Measurements from ENCODE around the gene DUSP3. TPM values are rescaled to one million over a fixed set of nuclear protein-coding genes. Genes with fewer than 3 reads are reported as not detected.

Gene DUSP3
- total RNA-seq, 1 experiment from 2014 or later, result 50.7 TPM

GRCh38 chr17:43814026-43814425 is 35.2 kb upstream of the DUSP3 start:
- Histone ChIP-seq H3K9me2 (replicated peaks; ENCODE audit: low read length) (no peaks in the 10 kb centered on the region), H3K27me3 (ENCODE audit: low read length) (no peaks in the 10 kb centered on the region), H3K79me2 (ENCODE audit: low read length) (no peaks in the 10 kb centered on the region), H3K4me3 (ENCODE audit: low read length) (no peak overlapping the region), H3K4me1 (ENCODE audit: insufficient read depth, low read length) (peaks cover 16% of the 10 kb centered on the region), H3K9me3 (ENCODE audit: low read length) (no peaks in the 10 kb centered on the region), H4K20me1 (ENCODE audit: low read length) (no peaks in the 10 kb centered on the region), H3K27ac (ENCODE audit: low read length) (no peak overlapping the region), H3K9ac (ENCODE audit: low read length) (no peak overlapping the region), H3F3A (ENCODE audit: low read length, unreplicated experiment) (no peaks in the 10 kb centered on the region), H2AFZ (ENCODE audit: low read length) (no peak overlapping the region), H3K4me2 (ENCODE audit: low read length) (no peak overlapping the region), H3K36me3 (ENCODE audit: low read depth, low read length) (peaks cover 21% of the 10 kb centered on the region; the same call in 1 of the 2 replicates)
- no TSS peak for BruUV-seq (replicated peaks)
- DNase-seq (no peak), ATAC-seq (no peak)
- TF ChIP-seq EZH2 (IDR thresholded peaks at IDR 0.05; ENCODE audit: low read length, unreplicated experiment) (no peak), CTCF (conservative IDR thresholded peaks at IDR 0.05; ENCODE audit: low read depth, low read length) (peak; percentile 31; the same call in 1 of the 2 replicates)
- intact Hi-C loops (cut with micrococcal nuclease), result no loop called here
- POLR2A ChIA-PET (ENCODE audit: unreplicated experiment), result no interaction called here
- CTCF ChIA-PET, result no interaction called here

- H3K27me3 ChIP-seq (ENCODE audit: low read length), result no peaks in the 10 kb centered on the region
- H3K36me3 ChIP-seq (ENCODE audit: low read depth, low read length), result peaks cover 27% of the 10 kb centered on the region
- H2AFZ ChIP-seq (ENCODE audit: low read length), result no peak overlapping the region
- intact Hi-C loops (cut with micrococcal nuclease), result no loop called here
- TF ChIP-seq EZH2 (IDR thresholded peaks at IDR 0.05; ENCODE audit: low read length, unreplicated experiment), result no peak
- no peak for TF ChIP-seq CTCF (conservative IDR thresholded peaks at IDR 0.05; ENCODE audit: low read depth, low read length)
- no peak for TF ChIP-seq EZH2phosphoT487 (IDR thresholded peaks at IDR 0.05; ENCODE audit: borderline replicate concordance, low read length)
- no peaks in the 10 kb centered on the region for H3F3A ChIP-seq (ENCODE audit: low read length, unreplicated experiment)
- no peak for DNase-seq
- H4K20me1 ChIP-seq (ENCODE audit: low read length), result no peaks in the 10 kb centered on the region
- H3K79me2 ChIP-seq (ENCODE audit: low read length), result no peaks in the 10 kb centered on the region
- ChIA-PET POLR2A (ENCODE audit: unreplicated experiment) (no interaction called here), CTCF (no interaction called here)
- BruUV-seq (replicated peaks), result no TSS peak
- no peak for ATAC-seq
- H3K9me3 ChIP-seq (ENCODE audit: low read length), result no peaks in the 10 kb centered on the region
- no peak overlapping the region for H3K9ac ChIP-seq (ENCODE audit: low read length)
- H3K27ac ChIP-seq (ENCODE audit: low read length), result no peak overlapping the region
- no peak overlapping the region for H3K4me3 ChIP-seq (ENCODE audit: low read length)
- H3K4me1 ChIP-seq (ENCODE audit: insufficient read depth, low read length), result peaks cover 16% of the 10 kb centered on the region
- H3K4me2 ChIP-seq (ENCODE audit: low read length), result no peak overlapping the region
- no peaks in the 10 kb centered on the region for H3K9me2 ChIP-seq (replicated peaks; ENCODE audit: low read length)
Measured at GRCh38 chr17:43813386-43813785, 34.6 kb upstream of the DUSP3 start.

- H3K9me3 ChIP-seq (ENCODE audit: low read length), result no peaks in the 10 kb centered on the region
- no peak for DNase-seq
- intact Hi-C loops (cut with micrococcal nuclease), result no loop called here
- no peaks in the 10 kb centered on the region for H3K27me3 ChIP-seq (ENCODE audit: low read length)
- no peaks in the 10 kb centered on the region for H4K20me1 ChIP-seq (ENCODE audit: low read length)
- no peaks in the 10 kb centered on the region for H3F3A ChIP-seq (ENCODE audit: low read length, unreplicated experiment)
- no peak overlapping the region for H3K9ac ChIP-seq (ENCODE audit: low read length)
- H3K9me2 ChIP-seq (replicated peaks; ENCODE audit: low read length), result no peaks in the 10 kb centered on the region
- H3K27ac ChIP-seq (ENCODE audit: low read length), result no peak overlapping the region
- H3K4me3 ChIP-seq (ENCODE audit: low read length), result no peak overlapping the region
- H3K36me3 ChIP-seq (ENCODE audit: low read depth, low read length), result peaks cover 31% of the 10 kb centered on the region
- TF ChIP-seq EZH2phosphoT487 (IDR thresholded peaks at IDR 0.05; ENCODE audit: borderline replicate concordance, low read length) (no peak), EZH2 (IDR thresholded peaks at IDR 0.05; ENCODE audit: low read length, unreplicated experiment) (no peak), CTCF (conservative IDR thresholded peaks at IDR 0.05; ENCODE audit: low read depth, low read length) (no peak)
- H3K4me2 ChIP-seq (ENCODE audit: low read length), result no peak overlapping the region
- no peak overlapping the region for H2AFZ ChIP-seq (ENCODE audit: low read length)
- no TSS peak for BruUV-seq (replicated peaks)
- CTCF ChIA-PET, result no interaction called here
- no peak for ATAC-seq
- H3K4me1 ChIP-seq (ENCODE audit: insufficient read depth, low read length), result peaks cover 16% of the 10 kb centered on the region
- POLR2A ChIA-PET (ENCODE audit: unreplicated experiment), result no interaction called here
- H3K79me2 ChIP-seq (ENCODE audit: low read length), result no peaks in the 10 kb centered on the region
Measured at GRCh38 chr17:43812396-43813265, 33.9 kb upstream of the DUSP3 start.

Measured in PC-3 (cell line).